Hematopoietic multipotent progenitor cell (in vitro differentiated cells): ENCODE data around the gene CACNA1C. TPM values are rescaled to one million over a fixed set of nuclear protein-coding genes. Genes with fewer than 3 reads are reported as not detected.

Source experiments
- DNase-seq, 3 donors: peaks; one replicate each; pipeline ENCODE4 v3.0.0-alpha.2; 2011 to 2015; ENCODE audit warnings: low read depth in 2 of 3, low spot score in 2 of 3
- total RNA-seq: library from RNA; depleted of rRNA; stranded (reverse); fragments of >200 nt; gene quantifications from one replicate; pipeline ENCODE4 v1.2.3, GENCODE V29; 2012

The CACNA1C gene
- total RNA-seq, 1 donor = 0.54 TPM

- no peak for DNase-seq
Measured at GRCh38 chr12:2248087-2248900, 195.5 kb downstream of the CACNA1C start.

- DNase-seq = no peak
Measured at GRCh38 chr12:2248901-2249381, 196.2 kb downstream of the CACNA1C start.

GRCh38 chr12:2250797-2251196 lies 198.0 kb downstream of the CACNA1C start:
- no peak for DNase-seq

- DNase-seq = no peak
Measured at GRCh38 chr12:2251526-2252209, 198.9 kb downstream of the CACNA1C start.

GRCh38 chr12:2255311-2255710 lies 202.5 kb downstream of the CACNA1C start:
- no peak for DNase-seq

GRCh38 chr12:2255731-2256130 lies 202.9 kb downstream of the CACNA1C start:
- peak in 1 of 3 donors; percentile 1 for DNase-seq

- DNase-seq = no peak
Measured at GRCh38 chr12:2256453-2256852, 203.7 kb downstream of the CACNA1C start.

- DNase-seq = no peak
Measured at GRCh38 chr12:2256915-2257314, 204.1 kb downstream of the CACNA1C start.

GRCh38 chr12:2258025-2258424 lies 205.2 kb downstream of the CACNA1C start:
- peak in 1 of 3 donors; percentile 16 for DNase-seq

GRCh38 chr12:2259369-2259768 lies 206.6 kb downstream of the CACNA1C start:
- peak in 2 of 3 donors; percentile 44 to 74 for DNase-seq

GRCh38 chr12:2260441-2260840 lies 207.7 kb downstream of the CACNA1C start:
- no peak for DNase-seq

GRCh38 chr12:2261708-2262107 lies 208.9 kb downstream of the CACNA1C start:
- DNase-seq = no peak

GRCh38 chr12:2262449-2262848 lies 209.7 kb downstream of the CACNA1C start:
- DNase-seq = no peak

- DNase-seq = no peak
Measured at GRCh38 chr12:2263901-2264300, 211.1 kb downstream of the CACNA1C start.

GRCh38 chr12:2264651-2265232 lies 212.0 kb downstream of the CACNA1C start:
- DNase-seq = no peak

- DNase-seq = no peak
Measured at GRCh38 chr12:2265461-2266167, 212.8 kb downstream of the CACNA1C start.

GRCh38 chr12:2266666-2267620 lies 214.2 kb downstream of the CACNA1C start:
- no peak for DNase-seq

GRCh38 chr12:2267703-2268470 lies 215.1 kb downstream of the CACNA1C start:
- DNase-seq = no peak
